ENCODE results near the gene ANKK1. TPM values are rescaled to one million over a fixed set of nuclear protein-coding genes. Genes with fewer than 3 reads are reported as not detected.

Gene ANKK1
- total and polyA plus RNA-seq, 4 donors = 0.49 to 1.1 (median 0.66) TPM

DNA sequence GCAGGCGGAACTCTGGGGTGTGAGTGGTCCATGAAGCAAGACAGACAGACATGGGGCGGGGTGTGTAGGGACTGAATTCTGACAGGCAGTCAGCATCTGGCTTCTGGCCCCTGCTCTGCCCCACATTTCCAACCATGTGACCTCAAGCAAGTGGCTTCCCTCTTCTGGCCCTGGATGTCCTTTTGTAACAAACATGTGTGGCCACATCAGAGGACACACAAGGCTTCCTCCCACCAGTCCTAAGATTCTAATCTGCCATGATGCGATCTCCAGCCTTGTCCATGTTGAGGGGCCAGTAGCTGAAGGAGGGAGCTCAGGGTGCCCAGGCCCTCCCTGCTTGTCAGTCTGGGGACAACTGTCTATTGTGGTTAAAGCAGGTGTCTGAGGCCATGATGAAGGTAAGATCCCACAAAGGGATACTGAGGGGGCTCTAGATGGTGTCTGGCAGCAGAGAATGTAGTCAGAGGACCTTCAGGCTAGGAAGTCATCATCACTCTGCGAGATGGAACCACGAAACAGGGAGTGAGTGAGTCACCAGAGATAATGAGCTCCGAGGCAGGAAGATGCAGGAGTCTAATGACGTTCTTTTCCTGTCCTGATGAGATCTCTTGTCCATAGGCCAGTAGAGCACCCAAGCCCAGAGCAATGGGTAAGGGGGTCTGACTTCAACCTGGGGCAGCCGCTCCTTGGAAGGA, 60.2 kb downstream of the ANKK1 start:
- Histone ChIP-seq H3K36me3 (ENCODE audit: control insufficient read depth in 4 of 4, insufficient read depth in 4 of 4, low read length in 4 of 4) (no peaks in the 10 kb centered on the region), H3K9ac (ENCODE audit: insufficient read depth in 1 of 2, low read length in 2 of 2) (no peak overlapping the region), H3K27ac (ENCODE audit: low read depth in 1 of 2, low read length in 1 of 2) (no peak overlapping the region), H3K9me3 (ENCODE audit: control insufficient read depth in 4 of 4, insufficient read depth in 3 of 4, low read length in 3 of 4) (no peaks in the 10 kb centered on the region), H3K27me3 (ENCODE audit: control insufficient read depth in 3 of 3, insufficient read depth in 3 of 3, low read length in 2 of 3) (no peaks in the 10 kb centered on the region), H3K4me1 (ENCODE audit: control insufficient read depth in 5 of 5, insufficient read depth in 5 of 5, low read length in 5 of 5) (no peaks in the 10 kb centered on the region), H3K4me3 (no peak overlapping the region)
- no peak for TF ChIP-seq CTCF (IDR thresholded peaks at IDR 0.05; ENCODE audit: control extremely low read depth, extremely low read depth)
- ATAC-seq (ENCODE audit: insufficient read depth, low FRiP score) = no peak
- no peak for DNase-seq
- WGBS, 2 donors = 67 to 69% methylated on average over 8 of the region's 8 CpGs

DNA sequence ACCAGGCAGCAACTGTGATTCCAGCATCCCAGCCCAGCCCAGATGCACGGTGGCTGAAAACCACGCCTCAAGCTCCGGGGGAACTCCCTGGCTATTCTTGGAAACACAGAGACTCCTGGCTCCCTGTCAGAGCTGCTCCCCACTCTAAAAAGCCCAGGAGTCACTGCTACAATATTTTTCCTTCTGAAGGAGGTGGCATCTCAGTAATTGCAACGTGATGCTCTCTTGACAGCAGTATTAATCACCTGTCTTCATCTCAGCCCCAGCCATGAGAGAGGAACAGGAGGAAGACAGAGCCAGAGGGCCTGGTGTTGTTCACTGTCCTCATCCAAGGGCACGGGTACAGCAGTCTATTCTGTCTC, 60.7 kb downstream of the ANKK1 start:
- H3K36me3 ChIP-seq (ENCODE audit: control insufficient read depth in 4 of 4, insufficient read depth in 4 of 4, low read length in 4 of 4) = no peaks in the 10 kb centered on the region
- no peaks in the 10 kb centered on the region for H3K27me3 ChIP-seq (ENCODE audit: control insufficient read depth in 3 of 3, insufficient read depth in 3 of 3, low read length in 2 of 3)
- no peaks in the 10 kb centered on the region for H3K9me3 ChIP-seq (ENCODE audit: control insufficient read depth in 4 of 4, insufficient read depth in 3 of 4, low read length in 3 of 4)
- H3K27ac ChIP-seq (ENCODE audit: low read depth in 1 of 2, low read length in 1 of 2) = no peak overlapping the region
- WGBS, 2 donors = 64 to 78% methylated on average over 5 of the region's 5 CpGs
- H3K4me3 ChIP-seq = no peak overlapping the region
- TF ChIP-seq CTCF (IDR thresholded peaks at IDR 0.05; ENCODE audit: control extremely low read depth, extremely low read depth) = no peak
- no peak for DNase-seq
- H3K4me1 ChIP-seq (ENCODE audit: control insufficient read depth in 5 of 5, insufficient read depth in 5 of 5, low read length in 5 of 5) = no peaks in the 10 kb centered on the region
- no peak overlapping the region for H3K9ac ChIP-seq (ENCODE audit: insufficient read depth in 1 of 2, low read length in 2 of 2)
- ATAC-seq (ENCODE audit: insufficient read depth, low FRiP score) = no peak

- Histone ChIP-seq H3K4me3 (no peak overlapping the region), H3K9ac (ENCODE audit: insufficient read depth in 1 of 2, low read length in 2 of 2) (no peak overlapping the region), H3K4me1 (ENCODE audit: control insufficient read depth in 5 of 5, insufficient read depth in 5 of 5, low read length in 5 of 5) (no peaks in the 10 kb centered on the region), H3K27me3 (ENCODE audit: control insufficient read depth in 3 of 3, insufficient read depth in 3 of 3, low read length in 2 of 3) (no peaks in the 10 kb centered on the region), H3K36me3 (ENCODE audit: control insufficient read depth in 4 of 4, insufficient read depth in 4 of 4, low read length in 4 of 4) (no peaks in the 10 kb centered on the region), H3K9me3 (ENCODE audit: control insufficient read depth in 4 of 4, insufficient read depth in 3 of 4, low read length in 3 of 4) (no peaks in the 10 kb centered on the region), H3K27ac (ENCODE audit: low read depth in 1 of 2, low read length in 1 of 2) (no peak overlapping the region)
- ATAC-seq (ENCODE audit: insufficient read depth, low FRiP score) (no peak), DNase-seq (no peak)
- TF ChIP-seq CTCF (IDR thresholded peaks at IDR 0.05; ENCODE audit: control extremely low read depth, extremely low read depth) = no peak
- WGBS, 2 donors = 74 to 87% methylated on average over 6 of the region's 6 CpGs
Measured at GRCh38 chr11:113449743-113450142, 62.2 kb downstream of the ANKK1 start.

Small RNA genes within 50 kb of the gene (small RNA-seq; reads per million reads assigned to genes)
- gene MIR4301 (ENCODE audit: low replicate concordance) = not detected

Other genes with a start within 250 kb of the ANKK1 start
- 10 to 100 TPM; 28.9 to 43.2 TPM for gene TTC12, start 73.2 kb upstream of the ANKK1 start, total RNA-seq
- 1 to 10 TPM; 6.4 to 9.2 TPM for gene TTC12, start 73.2 kb upstream of the ANKK1 start, polyA plus RNA-seq
- gene DRD2, start 87.6 kb downstream of the ANKK1 start, total RNA-seq = under 1 TPM in 1 of 2 donors, not detected in 1; 0.28 TPM
- under 1 TPM in 1 of 2 donors, not detected in 1; 0.08 TPM for gene DRD2, start 87.6 kb downstream of the ANKK1 start, polyA plus RNA-seq

Data from lung (tissue), 13 donors.